Measurements from ENCODE around the gene NR6A1.

NR6A1 gene

GRCh38 chr9:124517600-124517999 is 253.5 kb downstream of the NR6A1 start:
- POLR2A ChIA-PET = no interaction called here
- H3K27ac ChIP-seq (ENCODE audit: extremely low read depth, low read depth, low read length) = no peak overlapping the region
- no peaks in the 10 kb centered on the region for H3K9me3 ChIP-seq (ENCODE audit: control insufficient read depth, insufficient read depth, low read depth, low read length)
- CTCF ChIA-PET = no interaction called here
- TF ChIP-seq ZNF398 (tag by site-specific recombination; IDR thresholded peaks at IDR 0.05) = no peak
- TF ChIP-seq ZNF76 (tag by site-specific recombination; IDR thresholded peaks at IDR 0.05; ENCODE audit: borderline replicate concordance, low read depth) = no peak
- no peak for TF ChIP-seq EGR2 (tag by site-specific recombination; IDR thresholded peaks at IDR 0.05; ENCODE audit: low read depth)
- no peak for TF ChIP-seq ZSCAN16 (tag by site-specific recombination; IDR thresholded peaks at IDR 0.05)
- no peak for TF ChIP-seq HOXC10 (CRISPR knock-in tag; IDR thresholded peaks at IDR 0.05)
- no peak for TF ChIP-seq ELK4 (IDR thresholded peaks at IDR 0.05; ENCODE audit: borderline replicate concordance, low read depth, low read length)
- no peak for TF ChIP-seq ZNF394 (tag by site-specific recombination; IDR thresholded peaks at IDR 0.05; ENCODE audit: borderline replicate concordance)
- TF ChIP-seq ZNF274 (IDR thresholded peaks at IDR 0.05; ENCODE audit: low read length) = no peak
- no peak for TF ChIP-seq ZNF274 (tag by site-specific recombination; IDR thresholded peaks at IDR 0.05; ENCODE audit: borderline replicate concordance)
- TF ChIP-seq ZNF221 (tag by site-specific recombination; IDR thresholded peaks at IDR 0.05; ENCODE audit: borderline replicate concordance) = no peak
- no peak for TF ChIP-seq ZNF24 (tag by site-specific recombination; IDR thresholded peaks at IDR 0.05)
- TF ChIP-seq ZNF391 (tag by site-specific recombination; IDR thresholded peaks at IDR 0.05; ENCODE audit: borderline replicate concordance, low read depth) = no peak
- no peak for TF ChIP-seq ZNF585B (tag by site-specific recombination; IDR thresholded peaks at IDR 0.05)
- TF ChIP-seq ZBTB44 (tag by site-specific recombination; IDR thresholded peaks at IDR 0.05) = no peak
- no peak for TF ChIP-seq ZNF133 (tag by site-specific recombination; IDR thresholded peaks at IDR 0.05)
- no peak for TF ChIP-seq ZNF148 (tag by site-specific recombination; IDR thresholded peaks at IDR 0.05; ENCODE audit: borderline replicate concordance)
- TF ChIP-seq ZNF416 (tag by site-specific recombination; IDR thresholded peaks at IDR 0.05) = no peak
- TF ChIP-seq GLIS1 (tag by site-specific recombination; IDR thresholded peaks at IDR 0.05) = no peak
- no peak for TF ChIP-seq ZNF423 (tag by site-specific recombination; IDR thresholded peaks at IDR 0.05)
- no peak for TF ChIP-seq ZNF354C (tag by site-specific recombination; IDR thresholded peaks at IDR 0.05; ENCODE audit: borderline replicate concordance, low read depth)
- no peaks in the 10 kb centered on the region for H3K4me1 ChIP-seq (ENCODE audit: control insufficient read depth, insufficient read depth, low read length)
- peaks cover 0 to 31% of the 10 kb centered on the region in 2 experiments; a peak in 1 of 3 replicates for H3K36me3 ChIP-seq (ENCODE audit: control insufficient read depth in 2 of 2, insufficient read depth in 1 of 2, low read length in 2 of 2)
- H3K4me3 ChIP-seq (ENCODE audit: low read depth, low read length) = no peak overlapping the region

Data from HEK293 (cell line).